Renal pelvis (tissue), 3 donors: ENCODE data around the gene ETDB. TPM values are rescaled to one million over a fixed set of nuclear protein-coding genes. Genes with fewer than 3 reads are reported as not detected.

Source experiments
- polyA plus RNA-seq, 3 donors: library from polyadenylated mRNA; unstranded; fragments of 120-200 nt; gene quantifications; one replicate each; pipeline ENCODE4 v1.2.1, GENCODE V29; 2013; ENCODE audit not compliant: insufficient read length in 3 of 3

The ETDB gene
- polyA plus RNA-seq, 3 donors: 0.35 TPM; not detected in 2

Other genes starting within 250 kb of the ETDB start
- 10 to 100 TPM; 18.6 to 23.7 (median 22.8) TPM for gene MOSPD1, start 205.3 kb downstream of the ETDB start, polyA plus RNA-seq
- gene SMIM10, start 129.5 kb downstream of the ETDB start, polyA plus RNA-seq: 1 to 10 TPM; 8.1 to 9.4 (median 8.8) TPM
- gene RTL8B, start 98.0 kb downstream of the ETDB start, polyA plus RNA-seq: 10 to 100 TPM; 22.7 to 26.6 (median 26.5) TPM
- 100 to 1,000 TPM; 183 to 206 (median 190) TPM for gene RTL8C, start 88.2 kb downstream of the ETDB start, polyA plus RNA-seq
- gene RTL8A, start 68.4 kb downstream of the ETDB start, polyA plus RNA-seq: 100 to 1,000 TPM in 1 of 3 donors, 10 to 100 TPM in 2; 89.1 to 104 (median 95.8) TPM
- gene SMIM10L2B, start 21.8 kb downstream of the ETDB start, polyA plus RNA-seq: 1 to 10 TPM; 7.2 to 8.6 (median 7.9) TPM
- under 1 TPM; 0.10 to 0.21 (median 0.19) TPM for gene CT55, start 50.9 kb upstream of the ETDB start, polyA plus RNA-seq
- gene ETDA, start 131.5 kb upstream of the ETDB start, polyA plus RNA-seq: under 1 TPM in 1 of 3 donors, not detected in 2; 0.50 TPM
- not detected for gene ETDC, start 189.0 kb upstream of the ETDB start, polyA plus RNA-seq
- gene ZNF75D, start 223.6 kb upstream of the ETDB start, polyA plus RNA-seq: 10 to 100 TPM; 17.3 to 21.6 (median 18.8) TPM
- 10 to 100 TPM; 11.2 to 13.4 (median 12.5) TPM for gene ZNF449, start 224.3 kb upstream of the ETDB start, polyA plus RNA-seq